Urinary bladder (tissue), 4 donors: ENCODE data around the gene PLXNA2. TPM values are rescaled to one million over a fixed set of nuclear protein-coding genes. Genes with fewer than 3 reads are reported as not detected.

ENCODE experiments used
- DNase-seq: peaks from one replicate; pipeline ENCODE4 v3.0.0-alpha.2; 2015; ENCODE audit errors: extremely low spot score
- H3K27ac ChIP-seq: one replicate; pipeline ENCODE4 v1.5.1; 2013; ENCODE audit warnings: low read depth, mild to moderate bottlenecking, moderate library complexity
- H3K36me3 ChIP-seq: one replicate; pipeline ENCODE4 v1.6.1; 2013; ENCODE audit warnings: mild to moderate bottlenecking, moderate library complexity; ENCODE audit not compliant: insufficient read depth
- H3K4me1 ChIP-seq: one replicate; pipeline ENCODE4 v1.6.1; 2013; ENCODE audit warnings: mild to moderate bottlenecking, moderate library complexity; ENCODE audit not compliant: insufficient read depth
- H3K4me3 ChIP-seq: one replicate; pipeline ENCODE4 v1.5.1; 2013; ENCODE audit warnings: low read depth, low read length
- WGBS: extraction: QIAGEN DNeasy Blood & Tissue Kit; methylation state at CpG from one replicate; pipeline ENCODE4 v1.1.7; 2013; 5-methylcytosine and 5-hydroxymethylcytosine counted together
- polyA plus RNA-seq: library from polyadenylated mRNA; stranded (reverse); fragments of 200-250 nt; gene quantifications from one replicate; pipeline ENCODE4 v1.2.3, GENCODE V29; 2013
- total RNA-seq: library from RNA; depleted of rRNA; stranded (reverse); fragments of >200 nt; gene quantifications from one replicate; pipeline ENCODE4 v1.2.3, GENCODE V29; 2014
- donor health status: healthy with polysubstance abuse.
- donor health status: healthy.

Gene PLXNA2
- total and polyA plus RNA-seq, 2 donors = 15.1 to 20.0 TPM

DNA sequence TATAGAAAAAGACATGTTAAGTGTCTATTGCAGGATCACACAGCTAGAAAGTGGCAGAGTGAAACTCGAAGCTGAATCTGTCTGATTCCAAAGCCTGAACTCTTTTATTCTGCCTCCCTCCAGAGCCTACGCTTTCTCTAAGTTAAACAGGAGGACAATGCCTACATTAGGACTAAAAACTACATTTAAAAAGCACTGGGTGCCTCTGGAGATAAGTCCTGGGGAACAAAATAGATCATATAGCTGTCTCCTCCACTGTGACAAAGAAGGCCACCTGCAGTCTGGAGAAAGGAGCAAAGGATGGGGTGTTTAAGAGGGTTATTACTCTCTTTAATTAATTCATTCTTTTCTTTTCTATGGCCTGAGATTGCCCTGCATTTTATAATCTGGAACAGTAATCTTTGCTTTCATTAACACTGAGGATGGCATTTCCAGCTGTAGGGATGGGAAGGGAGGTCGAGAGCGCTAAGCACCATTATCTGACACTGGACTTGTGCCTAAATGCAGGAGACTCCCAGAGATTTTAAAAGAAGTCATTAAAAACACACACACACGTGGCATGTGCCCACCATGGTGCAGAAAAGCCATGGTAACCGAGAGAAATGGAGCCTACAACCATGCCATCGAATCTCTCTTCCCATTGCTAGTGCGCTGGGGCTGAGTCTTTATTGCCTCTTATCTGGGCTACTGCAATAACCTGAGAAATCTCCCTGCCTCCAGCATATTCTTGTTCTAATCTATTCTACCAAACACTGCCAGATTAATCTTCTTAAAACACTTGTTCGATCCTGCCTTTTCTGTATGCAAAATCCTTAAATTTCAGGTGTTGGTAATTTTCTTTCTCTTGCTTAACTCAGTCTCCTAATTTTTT lies 92.2 kb downstream of the PLXNA2 start:
- H3K36me3 ChIP-seq = no peaks in the 10 kb centered on the region
- no peak overlapping the region for H3K4me3 ChIP-seq
- H3K4me1 ChIP-seq = no peaks in the 10 kb centered on the region
- no peak overlapping the region for H3K27ac ChIP-seq
- 70% methylated on average over 9 of the region's 9 CpGs for WGBS
- DNase-seq = no peak

DNA sequence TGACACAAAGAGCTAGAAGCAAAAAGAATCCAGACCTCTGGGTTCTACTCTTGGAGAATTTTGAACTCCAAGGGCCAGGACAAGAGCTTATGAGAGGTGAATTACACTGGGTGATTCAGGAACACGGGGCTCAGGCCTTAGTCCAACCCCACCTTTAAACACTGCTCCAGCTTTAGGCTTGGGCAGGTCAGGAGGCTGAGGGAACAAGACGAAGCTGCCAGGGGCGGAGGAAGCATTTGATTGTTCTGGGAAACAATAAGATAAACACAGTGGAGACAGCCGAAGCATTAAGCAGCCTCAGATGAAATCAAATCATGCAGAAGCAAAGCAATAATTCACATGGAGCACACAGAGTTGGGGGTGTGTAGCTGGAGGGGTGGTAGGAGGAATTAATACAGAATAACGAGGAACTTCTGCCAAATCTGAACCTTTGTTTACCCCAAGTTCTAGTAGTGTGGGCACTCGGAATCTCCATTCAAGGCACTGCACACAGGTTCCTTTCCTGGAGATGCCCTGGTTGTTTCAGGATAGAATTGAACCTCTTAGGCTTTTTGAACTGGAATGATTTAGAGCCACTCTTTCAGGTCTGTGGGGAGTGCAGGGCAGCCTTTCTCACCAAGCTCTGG lies 93.2 kb downstream of the PLXNA2 start:
- Histone ChIP-seq H3K4me1 (no peaks in the 10 kb centered on the region), H3K36me3 (no peaks in the 10 kb centered on the region), H3K27ac (no peak overlapping the region), H3K4me3 (no peak overlapping the region)
- DNase-seq = no peak
- 38% methylated on average over 6 of the region's 6 CpGs for WGBS

DNA sequence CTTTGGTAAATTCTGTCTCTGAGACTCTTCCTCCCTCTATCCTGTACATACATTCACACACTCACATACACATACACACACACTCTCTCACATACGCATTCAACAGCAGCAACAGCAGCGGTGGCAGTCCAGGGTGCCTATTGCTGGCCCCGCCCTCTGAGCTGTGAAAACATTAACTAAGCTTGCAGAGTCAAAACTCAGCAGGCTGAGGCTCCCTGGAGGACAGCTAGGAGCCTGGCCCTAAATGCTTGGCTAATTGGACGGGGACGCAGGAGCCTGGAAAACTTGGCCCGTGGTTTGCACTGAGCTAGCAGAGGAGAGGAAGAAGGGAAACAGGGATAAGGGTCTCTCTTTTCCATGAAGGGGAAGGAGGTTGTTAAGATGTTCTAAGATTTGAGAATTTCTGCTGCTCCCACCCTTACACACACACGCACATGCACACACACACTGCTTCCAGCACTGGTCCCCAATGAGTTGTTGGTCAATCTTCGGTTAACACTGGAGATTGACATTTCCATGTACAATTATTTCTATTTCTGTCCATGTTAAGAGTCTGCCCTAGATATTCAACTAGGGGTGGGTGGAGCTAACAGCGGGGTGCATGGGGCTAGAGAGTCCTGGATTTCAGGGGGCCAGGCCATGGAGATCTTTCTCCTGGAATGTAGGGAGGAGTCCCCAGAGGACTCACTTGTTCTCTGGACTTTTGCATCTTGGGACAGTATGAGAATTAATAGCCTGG lies 94.2 kb downstream of the PLXNA2 start:
- H3K4me1 ChIP-seq = no peaks in the 10 kb centered on the region
- no peak overlapping the region for H3K4me3 ChIP-seq
- DNase-seq = no peak
- H3K36me3 ChIP-seq = no peaks in the 10 kb centered on the region
- 57% methylated on average over 9 of the region's 9 CpGs for WGBS
- H3K27ac ChIP-seq = no peak overlapping the region

GRCh38 chr1:208149213-208149612 lies 95.0 kb downstream of the PLXNA2 start:
- Histone ChIP-seq H3K36me3 (no peaks in the 10 kb centered on the region), H3K27ac (no peak overlapping the region), H3K4me3 (no peak overlapping the region), H3K4me1 (no peaks in the 10 kb centered on the region)
- no peak for DNase-seq

GRCh38 chr1:208148380-208148779 lies 95.8 kb downstream of the PLXNA2 start:
- H3K36me3 ChIP-seq = no peaks in the 10 kb centered on the region
- H3K27ac ChIP-seq = no peak overlapping the region
- H3K4me3 ChIP-seq = no peak overlapping the region
- 90% methylated on average over 4 of the region's 4 CpGs for WGBS
- no peak for DNase-seq
- H3K4me1 ChIP-seq = no peaks in the 10 kb centered on the region

GRCh38 chr1:208146650-208147049 lies 97.5 kb downstream of the PLXNA2 start:
- WGBS = 91% methylated on average over 3 of the region's 3 CpGs

GRCh38 chr1:208145167-208145566 lies 99.0 kb downstream of the PLXNA2 start:
- H3K27ac ChIP-seq = no peak overlapping the region
- 59% methylated on average over 3 of the region's 3 CpGs for WGBS
- H3K4me1 ChIP-seq = peaks cover 2% of the 10 kb centered on the region

More at GRCh38 chr1:208146650-208147049, 97.5 kb downstream of the PLXNA2 start:
- Histone ChIP-seq H3K27ac (no peak overlapping the region), H3K36me3 (no peaks in the 10 kb centered on the region), H3K4me3 (no peak overlapping the region), H3K4me1 (peaks cover 2% of the 10 kb centered on the region)
- DNase-seq = no peak

DNA sequence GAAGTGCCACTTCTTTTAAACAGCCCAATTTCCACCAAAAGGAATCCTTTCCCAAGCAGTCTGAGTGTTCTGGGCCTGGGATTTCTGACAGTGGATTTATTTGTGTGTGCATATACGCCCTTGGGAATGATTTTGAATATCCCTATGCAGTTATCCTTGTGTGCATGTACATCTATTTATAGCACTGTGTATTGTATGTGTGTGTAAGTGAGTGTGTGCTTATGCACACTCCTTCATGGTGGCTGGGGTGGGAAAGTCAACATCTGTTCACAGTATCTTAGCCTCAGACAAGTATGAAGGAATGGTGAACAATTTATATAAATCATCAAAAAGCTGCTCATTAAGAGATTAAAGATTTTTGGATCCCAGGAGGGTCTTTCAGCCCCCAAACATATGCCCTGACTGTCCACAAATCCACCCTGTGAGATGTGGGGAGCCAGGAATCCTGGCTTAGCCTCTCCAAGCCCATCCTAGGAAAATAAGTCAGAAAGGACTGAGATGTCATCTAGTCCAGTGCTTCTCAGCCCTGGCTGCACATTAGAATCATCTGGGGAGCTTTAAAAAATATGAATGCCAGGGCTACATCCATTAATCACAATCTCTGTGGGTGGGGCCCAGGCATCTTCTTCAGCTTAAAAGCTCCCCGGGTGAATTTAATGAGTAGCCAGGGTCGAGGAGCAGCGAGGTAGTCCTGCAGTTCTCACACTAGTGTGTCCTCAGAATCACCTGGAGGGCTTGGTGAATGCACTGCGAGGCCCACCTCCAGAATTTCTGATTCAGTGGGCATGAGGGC lies 101.4 kb downstream of the PLXNA2 start:
- 50% methylated on average over 5 of the region's 5 CpGs for WGBS
- H3K27ac ChIP-seq = no peak overlapping the region

More at GRCh38 chr1:208145167-208145566, 99.0 kb downstream of the PLXNA2 start:
- DNase-seq = no peak
- Histone ChIP-seq H3K36me3 (no peaks in the 10 kb centered on the region), H3K4me3 (no peak overlapping the region)

GRCh38 chr1:208141610-208142192 lies 102.5 kb downstream of the PLXNA2 start:
- no peak overlapping the region for H3K4me3 ChIP-seq
- peaks cover 2% of the 10 kb centered on the region for H3K4me1 ChIP-seq
- no peak for DNase-seq
- no peak overlapping the region for H3K27ac ChIP-seq
- no peaks in the 10 kb centered on the region for H3K36me3 ChIP-seq
- WGBS = 33% methylated on average over 5 of the region's 5 CpGs

More for the DNA sequence above, 101.4 kb downstream of the PLXNA2 start:
- DNase-seq = no peak
- Histone ChIP-seq H3K36me3 (no peaks in the 10 kb centered on the region), H3K4me1 (peaks cover 2% of the 10 kb centered on the region), H3K4me3 (no peak overlapping the region)

DNA sequence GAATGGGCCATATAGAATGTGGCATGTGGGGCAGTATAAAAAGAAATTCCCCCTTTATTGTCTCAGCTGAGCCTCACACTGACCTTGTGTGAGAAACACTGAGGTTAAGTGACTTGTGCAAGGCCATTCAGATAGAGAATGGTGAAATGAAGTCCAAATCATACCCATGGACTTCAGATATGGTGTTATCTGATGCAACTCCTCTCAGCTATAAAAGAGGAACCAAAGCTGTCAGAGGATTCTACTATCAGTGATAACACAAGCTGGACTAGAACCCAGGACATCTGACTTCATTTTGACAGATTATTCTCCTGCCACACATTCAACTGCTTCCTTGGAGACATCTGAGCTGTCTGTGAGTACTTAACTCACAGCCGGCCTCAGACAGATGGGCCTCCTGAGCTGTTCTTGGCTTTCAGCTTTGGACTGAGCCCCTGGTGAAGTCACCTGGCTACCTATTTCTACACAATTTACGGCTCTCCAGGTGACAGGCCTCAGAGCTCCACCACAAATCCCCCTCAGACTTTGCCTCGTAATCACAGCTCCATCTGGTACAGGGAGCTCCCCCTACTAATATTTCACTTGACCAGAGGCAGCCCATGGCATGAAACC lies 104.6 kb downstream of the PLXNA2 start:
- H3K4me3 ChIP-seq = no peak overlapping the region
- no peak for DNase-seq
- H3K4me1 ChIP-seq = peaks cover 2% of the 10 kb centered on the region
- no peak overlapping the region for H3K27ac ChIP-seq
- H3K36me3 ChIP-seq = no peaks in the 10 kb centered on the region
- WGBS = 53% methylated on average over 3 of the region's 3 CpGs

- DNase-seq = no peak
- Histone ChIP-seq H3K36me3 (no peaks in the 10 kb centered on the region), H3K27ac (no peak overlapping the region), H3K4me1 (peaks cover 2% of the 10 kb centered on the region), H3K4me3 (no peak overlapping the region)
- 72% methylated on average over 4 of the region's 4 CpGs for WGBS
Measured at GRCh38 chr1:208137193-208137592, 107.0 kb downstream of the PLXNA2 start.

- no peak for DNase-seq
- H3K36me3 ChIP-seq = no peaks in the 10 kb centered on the region
- no peak overlapping the region for H3K4me3 ChIP-seq
- H3K4me1 ChIP-seq = peaks cover 1% of the 10 kb centered on the region
- no peak overlapping the region for H3K27ac ChIP-seq
- WGBS = 41% methylated on average over 5 of the region's 5 CpGs
Measured at GRCh38 chr1:208136459-208137182, 107.6 kb downstream of the PLXNA2 start.
